Body of pancreas (tissue), 4 donors: Measurements from ENCODE around the gene AFF2.

Experiments
- CTCF ChIP-seq, 7 experiments: fragments of 450-650 bp in 4 of 7; fragments of 200-600 bp in 3 of 7; sonication (generic) in 3 of 7; IDR thresholded peaks; one replicate each; pipeline ENCODE4 v1.5.1; 2016 to 2019; ENCODE audit warnings: antibody characterized with exemption in 7 of 7
- POLR2A ChIP-seq, 3 donors: fragments of 450-650 bp; IDR thresholded peaks; one replicate each; pipeline ENCODE4 v1.6.1; 2016; ENCODE audit warnings: antibody characterized with exemption in 3 of 3, mild to moderate bottlenecking in 2 of 3

- TF ChIP-seq CTCF (IDR thresholded peaks at IDR 0.05) (no peak), POLR2A (IDR thresholded peaks at IDR 0.05) (no peak)
Measured at GRCh38 chrX:149043401-149043800, 543.0 kb downstream of the AFF2 start.
